GM21723 (cell line): ENCODE results near the gene MORN1.
"Not testable (repeated sequence)": the region's sequence is repeated elsewhere in the genome, so short reads cannot be mapped to it uniquely, and the experiment has no call there.

Source experiments
- ATAC-seq: cut with Tn5 transposase; IDR thresholded peaks from one replicate; pipeline ENCODE4 v1.9.1; 2021; ENCODE audit warnings: mild to moderate bottlenecking, moderate library complexity; ENCODE audit not compliant: unreplicated experiment

Gene MORN1

GRCh38 chr1:2297246-2298011 lies 93.9 kb downstream of the MORN1 start:
- no peak for ATAC-seq

- no peak for ATAC-seq
Observed at GRCh38 chr1:2296614-2297013, 94.7 kb downstream of the MORN1 start.

- not testable (repeated sequence) for ATAC-seq
Observed at GRCh38 chr1:2296211-2296610, 95.1 kb downstream of the MORN1 start.

GRCh38 chr1:2295526-2295925 lies 95.8 kb downstream of the MORN1 start:
- no peak for ATAC-seq

GRCh38 chr1:2294725-2295078 lies 96.7 kb downstream of the MORN1 start:
- ATAC-seq: no peak

- ATAC-seq: no peak
Observed at GRCh38 chr1:2294033-2294724, 97.2 kb downstream of the MORN1 start.

- ATAC-seq: no peak
Observed at GRCh38 chr1:2292725-2293450, 98.5 kb downstream of the MORN1 start.

- no peak for ATAC-seq
Observed at GRCh38 chr1:2291577-2291976, 99.8 kb downstream of the MORN1 start.

GRCh38 chr1:2290595-2291510 lies 100.5 kb downstream of the MORN1 start:
- ATAC-seq: peak; percentile 50

GRCh38 chr1:2290171-2290578 lies 101.2 kb downstream of the MORN1 start:
- ATAC-seq: peak; percentile 34

- no peak for ATAC-seq
Observed at GRCh38 chr1:2289607-2290006, 101.7 kb downstream of the MORN1 start.

GRCh38 chr1:2288816-2289536 lies 102.4 kb downstream of the MORN1 start:
- ATAC-seq: no peak

GRCh38 chr1:2288311-2288710 lies 103.0 kb downstream of the MORN1 start:
- no peak for ATAC-seq

GRCh38 chr1:2287649-2288048 lies 103.7 kb downstream of the MORN1 start:
- ATAC-seq: no peak

- no peak for ATAC-seq
Observed at GRCh38 chr1:2286923-2287322, 104.4 kb downstream of the MORN1 start.

GRCh38 chr1:2284932-2285331 lies 106.4 kb downstream of the MORN1 start:
- ATAC-seq: no peak

- ATAC-seq: no peak
Observed at GRCh38 chr1:2283991-2284895, 107.1 kb downstream of the MORN1 start.

GRCh38 chr1:2283371-2283990 lies 107.9 kb downstream of the MORN1 start:
- ATAC-seq: no peak
